Measurements from ENCODE around the gene PDE3A.

DNA sequence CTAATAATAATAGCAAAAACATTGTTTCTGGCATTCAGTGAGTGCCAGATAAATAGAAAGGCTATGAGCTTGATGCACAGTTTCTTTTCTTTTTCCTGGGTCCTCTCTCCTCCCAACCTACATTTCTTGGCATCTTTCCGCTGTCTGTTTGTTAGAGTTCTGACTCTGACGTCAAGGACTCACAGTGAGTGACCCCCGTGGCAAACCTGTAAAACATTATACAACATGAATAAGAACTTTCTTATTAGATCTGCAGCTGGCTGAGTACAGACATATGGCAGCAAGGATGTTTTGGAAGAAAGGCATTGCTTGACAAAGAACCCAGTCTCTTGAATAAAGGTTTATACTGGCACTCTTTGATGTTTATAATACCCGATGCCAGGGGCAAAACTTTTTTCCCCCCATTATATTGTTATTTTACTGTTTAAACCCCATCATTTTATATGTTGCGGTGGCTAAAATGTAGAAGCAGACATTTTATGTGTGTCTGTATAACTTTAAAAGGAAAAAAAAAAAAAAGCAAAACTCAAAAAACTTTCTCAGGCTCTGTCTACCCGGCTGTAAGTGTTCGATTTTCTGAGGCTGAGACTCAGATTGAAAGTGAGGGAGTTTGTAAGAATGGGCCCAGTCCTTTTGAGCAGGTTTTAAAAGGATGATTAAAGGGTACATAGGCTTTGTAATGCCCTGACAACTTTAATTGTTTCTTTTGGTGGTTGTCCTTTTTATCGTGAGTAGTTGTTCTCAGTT lies 159.3 kb downstream of the PDE3A start:
- TF ChIP-seq GATA3 (IDR thresholded peaks at IDR 0.05; ENCODE audit: low read depth, low read length) (no peak), GATA2 (IDR thresholded peaks at IDR 0.05; ENCODE audit: low read depth, low read length) (no peak)

Measured in SH-SY5Y (cell line).